ENCODE data around the gene LPAR1.

The LPAR1 gene

DNA sequence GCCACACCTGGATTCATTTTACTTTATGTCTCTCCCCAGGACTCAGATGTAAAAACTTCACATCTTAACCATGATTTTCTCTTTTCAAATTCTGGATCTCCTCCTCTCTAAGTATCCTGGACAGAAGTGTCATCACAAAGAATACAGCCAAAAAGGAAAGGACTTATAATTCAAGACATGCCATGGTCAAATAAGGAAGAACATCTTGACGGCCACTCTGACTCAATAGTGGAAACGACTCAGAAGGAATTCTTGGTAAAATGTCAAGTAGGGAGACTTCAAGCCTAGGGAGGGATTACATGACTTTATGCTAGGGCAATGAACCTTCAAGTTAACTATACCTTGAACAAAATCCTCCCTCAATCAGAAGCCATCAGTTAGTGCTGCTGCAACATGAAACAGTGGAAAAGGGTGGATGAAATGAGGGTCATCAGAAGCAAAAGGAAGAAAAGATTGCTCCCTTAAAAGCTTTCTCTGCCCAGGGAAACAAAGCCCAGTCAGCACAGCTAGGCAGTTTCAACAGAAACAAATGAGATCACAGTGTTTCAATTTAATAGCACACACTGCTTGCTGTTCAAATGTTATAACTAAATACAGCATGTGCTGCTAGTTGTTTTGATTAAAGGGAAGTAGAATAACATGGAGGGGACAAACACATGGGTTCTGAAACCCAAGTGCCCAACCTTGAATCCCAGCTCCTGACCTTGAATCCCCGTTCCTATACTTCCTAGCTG, 101.4 kb downstream of the LPAR1 start:
- peak; percentile 47; the same call in 2 of the 3 replicates for ATAC-seq
- TF ChIP-seq BACH2 (CRISPR knock-in tag; IDR thresholded peaks at IDR 0.05; ENCODE audit: borderline replicate concordance): no peak
- TF ChIP-seq, protein P1, sequence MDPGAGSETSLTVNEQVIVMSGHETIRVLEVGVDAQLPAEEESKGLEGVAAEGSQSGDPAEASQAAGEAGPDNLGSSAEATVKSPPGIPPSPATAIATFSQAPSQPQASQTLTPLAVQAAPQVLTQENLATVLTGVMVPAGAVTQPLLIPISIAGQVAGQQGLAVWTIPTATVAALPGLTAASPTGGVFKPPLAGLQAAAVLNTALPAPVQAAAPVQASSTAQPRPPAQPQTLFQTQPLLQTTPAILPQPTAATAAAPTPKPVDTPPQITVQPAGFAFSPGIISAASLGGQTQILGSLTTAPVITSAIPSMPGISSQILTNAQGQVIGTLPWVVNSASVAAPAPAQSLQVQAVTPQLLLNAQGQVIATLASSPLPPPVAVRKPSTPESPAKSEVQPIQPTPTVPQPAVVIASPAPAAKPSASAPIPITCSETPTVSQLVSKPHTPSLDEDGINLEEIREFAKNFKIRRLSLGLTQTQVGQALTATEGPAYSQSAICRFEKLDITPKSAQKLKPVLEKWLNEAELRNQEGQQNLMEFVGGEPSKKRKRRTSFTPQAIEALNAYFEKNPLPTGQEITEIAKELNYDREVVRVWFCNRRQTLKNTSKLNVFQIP (CRISPR knock-in tag; IDR thresholded peaks at IDR 0.05; ENCODE audit: borderline replicate concordance, low read depth): no peak
- TF ChIP-seq ISL1 (CRISPR knock-in tag; IDR thresholded peaks at IDR 0.05): no peak
- TF ChIP-seq RARB (CRISPR knock-in tag; IDR thresholded peaks at IDR 0.05): no peak
- TF ChIP-seq, protein P2, sequence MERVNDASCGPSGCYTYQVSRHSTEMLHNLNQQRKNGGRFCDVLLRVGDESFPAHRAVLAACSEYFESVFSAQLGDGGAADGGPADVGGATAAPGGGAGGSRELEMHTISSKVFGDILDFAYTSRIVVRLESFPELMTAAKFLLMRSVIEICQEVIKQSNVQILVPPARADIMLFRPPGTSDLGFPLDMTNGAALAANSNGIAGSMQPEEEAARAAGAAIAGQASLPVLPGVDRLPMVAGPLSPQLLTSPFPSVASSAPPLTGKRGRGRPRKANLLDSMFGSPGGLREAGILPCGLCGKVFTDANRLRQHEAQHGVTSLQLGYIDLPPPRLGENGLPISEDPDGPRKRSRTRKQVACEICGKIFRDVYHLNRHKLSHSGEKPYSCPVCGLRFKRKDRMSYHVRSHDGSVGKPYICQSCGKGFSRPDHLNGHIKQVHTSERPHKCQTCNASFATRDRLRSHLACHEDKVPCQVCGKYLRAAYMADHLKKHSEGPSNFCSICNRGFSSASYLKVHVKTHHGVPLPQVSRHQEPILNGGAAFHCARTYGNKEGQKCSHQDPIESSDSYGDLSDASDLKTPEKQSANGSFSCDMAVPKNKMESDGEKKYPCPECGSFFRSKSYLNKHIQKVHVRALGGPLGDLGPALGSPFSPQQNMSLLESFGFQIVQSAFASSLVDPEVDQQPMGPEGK (CRISPR knock-in tag; IDR thresholded peaks at IDR 0.05; ENCODE audit: borderline replicate concordance): no peak
- no peak for TF ChIP-seq OSR1 (CRISPR knock-in tag; IDR thresholded peaks at IDR 0.05)
- no peak for TF ChIP-seq CSDC2 (CRISPR knock-in tag; IDR thresholded peaks at IDR 0.05)
- TF ChIP-seq, protein P3, sequence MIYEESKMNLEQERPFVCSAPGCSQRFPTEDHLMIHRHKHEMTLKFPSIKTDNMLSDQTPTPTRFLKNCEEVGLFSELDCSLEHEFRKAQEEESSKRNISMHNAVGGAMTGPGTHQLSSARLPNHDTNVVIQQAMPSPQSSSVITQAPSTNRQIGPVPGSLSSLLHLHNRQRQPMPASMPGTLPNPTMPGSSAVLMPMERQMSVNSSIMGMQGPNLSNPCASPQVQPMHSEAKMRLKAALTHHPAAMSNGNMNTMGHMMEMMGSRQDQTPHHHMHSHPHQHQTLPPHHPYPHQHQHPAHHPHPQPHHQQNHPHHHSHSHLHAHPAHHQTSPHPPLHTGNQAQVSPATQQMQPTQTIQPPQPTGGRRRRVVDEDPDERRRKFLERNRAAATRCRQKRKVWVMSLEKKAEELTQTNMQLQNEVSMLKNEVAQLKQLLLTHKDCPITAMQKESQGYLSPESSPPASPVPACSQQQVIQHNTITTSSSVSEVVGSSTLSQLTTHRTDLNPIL (CRISPR knock-in tag; IDR thresholded peaks at IDR 0.05; ENCODE audit: low read depth): no peak
- no peak for TF ChIP-seq ARNTL (CRISPR knock-in tag; IDR thresholded peaks at IDR 0.05; ENCODE audit: borderline replicate concordance, low read depth)
- TF ChIP-seq TOX (CRISPR knock-in tag; IDR thresholded peaks at IDR 0.05; ENCODE audit: borderline replicate concordance): no peak
- no peak for TF ChIP-seq ZFP30 (CRISPR knock-in tag; IDR thresholded peaks at IDR 0.05)
- no peak for TF ChIP-seq ZC3H10 (CRISPR knock-in tag; IDR thresholded peaks at IDR 0.05)
- no peak for TF ChIP-seq ZNF565 (CRISPR knock-in tag; conservative IDR thresholded peaks at IDR 0.05; ENCODE audit: low read depth)
- no peak for TF ChIP-seq PPARA (CRISPR knock-in tag; IDR thresholded peaks at IDR 0.05; ENCODE audit: borderline replicate concordance)
- no peak for TF ChIP-seq ZNF70 (CRISPR knock-in tag; IDR thresholded peaks at IDR 0.05)
- TF ChIP-seq ZFP3 (CRISPR knock-in tag; IDR thresholded peaks at IDR 0.05): no peak
- no peak for TF ChIP-seq GLIS3 (CRISPR knock-in tag; IDR thresholded peaks at IDR 0.05)
- TF ChIP-seq, protein P4, sequence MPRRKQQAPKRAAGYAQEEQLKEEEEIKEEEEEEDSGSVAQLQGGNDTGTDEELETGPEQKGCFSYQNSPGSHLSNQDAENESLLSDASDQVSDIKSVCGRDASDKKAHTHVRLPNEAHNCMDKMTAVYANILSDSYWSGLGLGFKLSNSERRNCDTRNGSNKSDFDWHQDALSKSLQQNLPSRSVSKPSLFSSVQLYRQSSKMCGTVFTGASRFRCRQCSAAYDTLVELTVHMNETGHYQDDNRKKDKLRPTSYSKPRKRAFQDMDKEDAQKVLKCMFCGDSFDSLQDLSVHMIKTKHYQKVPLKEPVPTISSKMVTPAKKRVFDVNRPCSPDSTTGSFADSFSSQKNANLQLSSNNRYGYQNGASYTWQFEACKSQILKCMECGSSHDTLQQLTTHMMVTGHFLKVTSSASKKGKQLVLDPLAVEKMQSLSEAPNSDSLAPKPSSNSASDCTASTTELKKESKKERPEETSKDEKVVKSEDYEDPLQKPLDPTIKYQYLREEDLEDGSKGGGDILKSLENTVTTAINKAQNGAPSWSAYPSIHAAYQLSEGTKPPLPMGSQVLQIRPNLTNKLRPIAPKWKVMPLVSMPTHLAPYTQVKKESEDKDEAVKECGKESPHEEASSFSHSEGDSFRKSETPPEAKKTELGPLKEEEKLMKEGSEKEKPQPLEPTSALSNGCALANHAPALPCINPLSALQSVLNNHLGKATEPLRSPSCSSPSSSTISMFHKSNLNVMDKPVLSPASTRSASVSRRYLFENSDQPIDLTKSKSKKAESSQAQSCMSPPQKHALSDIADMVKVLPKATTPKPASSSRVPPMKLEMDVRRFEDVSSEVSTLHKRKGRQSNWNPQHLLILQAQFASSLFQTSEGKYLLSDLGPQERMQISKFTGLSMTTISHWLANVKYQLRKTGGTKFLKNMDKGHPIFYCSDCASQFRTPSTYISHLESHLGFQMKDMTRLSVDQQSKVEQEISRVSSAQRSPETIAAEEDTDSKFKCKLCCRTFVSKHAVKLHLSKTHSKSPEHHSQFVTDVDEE (CRISPR knock-in tag; IDR thresholded peaks at IDR 0.05): no peak
- no peak for TF ChIP-seq TCF4 (CRISPR knock-in tag; IDR thresholded peaks at IDR 0.05; ENCODE audit: borderline replicate concordance)
- TF ChIP-seq ZNF8 (CRISPR knock-in tag; IDR thresholded peaks at IDR 0.05): no peak

DNA sequence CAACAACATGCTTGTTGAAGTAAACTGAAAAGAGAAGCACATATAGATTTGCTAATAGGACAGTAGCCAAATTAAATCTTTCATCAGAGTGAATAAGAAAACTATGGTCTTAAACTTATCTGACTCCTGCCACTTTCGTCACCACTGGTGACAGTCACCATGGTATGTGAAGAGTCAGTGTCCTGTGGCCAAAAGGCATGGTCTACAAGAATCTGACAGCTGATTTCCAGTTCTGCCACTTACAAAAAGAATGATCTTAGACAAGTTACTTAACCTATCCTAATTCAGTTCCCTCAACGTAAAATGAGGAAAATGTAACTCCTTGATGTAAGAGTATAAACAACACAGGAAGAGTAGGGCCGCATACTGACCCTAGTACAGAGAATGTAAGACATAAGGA, 102.0 kb downstream of the LPAR1 start:
- no peak for ATAC-seq
- TF ChIP-seq ISL1 (CRISPR knock-in tag; IDR thresholded peaks at IDR 0.05): no peak
- TF ChIP-seq BACH2 (CRISPR knock-in tag; IDR thresholded peaks at IDR 0.05; ENCODE audit: borderline replicate concordance): no peak
- TF ChIP-seq PPARA (CRISPR knock-in tag; IDR thresholded peaks at IDR 0.05; ENCODE audit: borderline replicate concordance): no peak
- TF ChIP-seq, protein P4 (CRISPR knock-in tag; IDR thresholded peaks at IDR 0.05): no peak
- TF ChIP-seq ZNF8 (CRISPR knock-in tag; IDR thresholded peaks at IDR 0.05): no peak
- TF ChIP-seq ZFP3 (CRISPR knock-in tag; IDR thresholded peaks at IDR 0.05): no peak
- TF ChIP-seq TOX (CRISPR knock-in tag; IDR thresholded peaks at IDR 0.05; ENCODE audit: borderline replicate concordance): no peak
